Activated CD4-positive, alpha-beta T cell treated with anti-CD3 and anti-CD28 coated beads, Interleukin-2, amount 10 ng/mL, durations not matched to agents 24 days and 14 days (primary cell): ENCODE results near the gene SOS2. TPM values are rescaled to one million over a fixed set of nuclear protein-coding genes. Genes with fewer than 3 reads are reported as not detected.

Source experiments
- DNase-seq: peaks from one replicate; pipeline ENCODE4 v3.0.0; 2022
- H3K27ac Mint-ChIP-seq: one replicate; pipeline ENCODE4 v1.8.0; 2022; ENCODE audit warnings: mild to moderate bottlenecking, mixed read lengths
- H3K27me3 Mint-ChIP-seq: one replicate; pipeline ENCODE4 v1.8.0; 2022; ENCODE audit warnings: mixed read lengths
- H3K36me3 Mint-ChIP-seq: one replicate; pipeline ENCODE4 v1.8.0; 2022; ENCODE audit warnings: low read depth, mild to moderate bottlenecking, mixed read lengths
- H3K4me1 Mint-ChIP-seq: one replicate; pipeline ENCODE4 v1.8.0; 2021; ENCODE audit warnings: mixed read lengths
- H3K4me3 Mint-ChIP-seq: one replicate; pipeline ENCODE4 v1.8.0; 2022; ENCODE audit warnings: mild to moderate bottlenecking, moderate library complexity, mixed read lengths
- H3K9me3 Mint-ChIP-seq: one replicate; pipeline ENCODE4 v1.8.0; 2021; ENCODE audit warnings: mixed read lengths
- intact Hi-C: fragments of 100-400 bp; cut with micrococcal nuclease; formaldehyde crosslinking; loops from one replicate; pipeline ENCODE4 v1.15.1; 2023
- total RNA-seq: library from RNA; stranded (reverse); gene quantifications from 2 replicates; pipeline ENCODE4 v1.2.3, GENCODE V29; 2022

SOS2 gene
- 17.7 and 17.8 TPM in 2 replicates for total RNA-seq

- Mint-ChIP-seq H3K27ac (peak within 1 kb of the TSS; percentile 90), H3K36me3 (peaks cover 24% of the 10 kb centered on the region), H3K27me3 (no peaks in the 10 kb centered on the region), H3K4me3 (peak within 1 kb of the TSS; percentile 92), H3K4me1 (peaks cover 37% of the 10 kb centered on the region), H3K9me3 (peaks cover 8% of the 10 kb centered on the region)
- intact Hi-C loops = loop anchor here (1.0 to 5.0 kb wide), 12 partner anchors 81 to 645 kb away; partner anchors contain the start of genes ARF6, DMAC2L, KLHDC2 and L2HGDH
- peak; percentile 95 for DNase-seq
These were observed at the start of gene SOS2 for GRCh38 chr14:50231475-50232275. Gene SOS2 (minus strand): TSS chr14:50231578. CDS start chr14:50231283, 295 bp downstream.

GRCh38 chr14:50272498-50272897 is 41.1 kb upstream of the SOS2 start:
- intact Hi-C loops = no loop called here
- Mint-ChIP-seq H3K9me3 (no peaks in the 10 kb centered on the region), H3K36me3 (peaks cover 12% of the 10 kb centered on the region), H3K4me1 (no peaks in the 10 kb centered on the region), H3K27me3 (no peaks in the 10 kb centered on the region), H3K4me3 (no peak overlapping the region), H3K27ac (no peak overlapping the region)
- no peak for DNase-seq

GRCh38 chr14:50270932-50271331 is 39.6 kb upstream of the SOS2 start:
- Mint-ChIP-seq H3K36me3 (peaks cover 6% of the 10 kb centered on the region), H3K27ac (no peak overlapping the region), H3K4me3 (no peak overlapping the region), H3K4me1 (no peaks in the 10 kb centered on the region), H3K9me3 (no peaks in the 10 kb centered on the region), H3K27me3 (no peaks in the 10 kb centered on the region)
- no peak for DNase-seq
- intact Hi-C loops = no loop called here

- no peak overlapping the region for H3K27ac Mint-ChIP-seq
- H3K27me3 Mint-ChIP-seq = no peaks in the 10 kb centered on the region
- no peaks in the 10 kb centered on the region for H3K9me3 Mint-ChIP-seq
- H3K36me3 Mint-ChIP-seq = peaks cover 14% of the 10 kb centered on the region
- intact Hi-C loops = no loop called here
- no peak for DNase-seq
- H3K4me1 Mint-ChIP-seq = peaks cover 2% of the 10 kb centered on the region
- no peak overlapping the region for H3K4me3 Mint-ChIP-seq
These were observed 33.7 kb upstream of the SOS2 start for GRCh38 chr14:50265029-50265428.

GRCh38 chr14:50263321-50263720 is 31.9 kb upstream of the SOS2 start:
- Mint-ChIP-seq H3K27ac (no peak overlapping the region), H3K4me1 (peaks cover 2% of the 10 kb centered on the region), H3K27me3 (no peaks in the 10 kb centered on the region), H3K4me3 (no peak overlapping the region), H3K36me3 (peaks cover 10% of the 10 kb centered on the region), H3K9me3 (no peaks in the 10 kb centered on the region)
- intact Hi-C loops = no loop called here
- DNase-seq = no peak

GRCh38 chr14:50262865-50263264 is 31.5 kb upstream of the SOS2 start:
- no peak overlapping the region for H3K27ac Mint-ChIP-seq
- intact Hi-C loops = no loop called here
- H3K4me1 Mint-ChIP-seq = peaks cover 2% of the 10 kb centered on the region
- no peak overlapping the region for H3K4me3 Mint-ChIP-seq
- DNase-seq = no peak
- no peaks in the 10 kb centered on the region for H3K27me3 Mint-ChIP-seq
- H3K36me3 Mint-ChIP-seq = peaks cover 8% of the 10 kb centered on the region
- H3K9me3 Mint-ChIP-seq = no peaks in the 10 kb centered on the region

- intact Hi-C loops = no loop called here
- H3K36me3 Mint-ChIP-seq = peaks cover 7% of the 10 kb centered on the region
- peaks cover 4% of the 10 kb centered on the region for H3K4me1 Mint-ChIP-seq
- peak; percentile 77 for DNase-seq
- H3K27me3 Mint-ChIP-seq = no peaks in the 10 kb centered on the region
- H3K4me3 Mint-ChIP-seq = no peak overlapping the region
- no peaks in the 10 kb centered on the region for H3K9me3 Mint-ChIP-seq
- H3K27ac Mint-ChIP-seq = peak overlapping the region; percentile 56
These were observed 29.1 kb upstream of the SOS2 start for GRCh38 chr14:50260511-50260910.

- Mint-ChIP-seq H3K27me3 (no peaks in the 10 kb centered on the region), H3K4me1 (peaks cover 4% of the 10 kb centered on the region), H3K36me3 (peaks cover 7% of the 10 kb centered on the region), H3K4me3 (no peak overlapping the region), H3K9me3 (no peaks in the 10 kb centered on the region), H3K27ac (no peak overlapping the region)
- DNase-seq = no peak
- intact Hi-C loops = no loop called here
These were observed 28.7 kb upstream of the SOS2 start for GRCh38 chr14:50260072-50260471.

GRCh38 chr14:50257732-50258131 is 26.4 kb upstream of the SOS2 start:
- intact Hi-C loops = no loop called here
- Mint-ChIP-seq H3K27ac (no peak overlapping the region), H3K27me3 (no peaks in the 10 kb centered on the region), H3K36me3 (peaks cover 13% of the 10 kb centered on the region), H3K4me1 (peaks cover 4% of the 10 kb centered on the region), H3K4me3 (no peak overlapping the region), H3K9me3 (no peaks in the 10 kb centered on the region)
- DNase-seq = no peak

- H3K27me3 Mint-ChIP-seq = no peaks in the 10 kb centered on the region
- H3K9me3 Mint-ChIP-seq = no peaks in the 10 kb centered on the region
- peaks cover 2% of the 10 kb centered on the region for H3K4me1 Mint-ChIP-seq
- H3K36me3 Mint-ChIP-seq = peaks cover 26% of the 10 kb centered on the region
- no peak overlapping the region for H3K4me3 Mint-ChIP-seq
- DNase-seq = no peak
- H3K27ac Mint-ChIP-seq = no peak overlapping the region
- intact Hi-C loops = no loop called here
These were observed 22.9 kb upstream of the SOS2 start for GRCh38 chr14:50254248-50254647.

GRCh38 chr14:50249136-50249775 is 17.9 kb upstream of the SOS2 start:
- no peak for DNase-seq
- Mint-ChIP-seq H3K27ac (no peak overlapping the region), H3K4me3 (no peak overlapping the region), H3K27me3 (no peaks in the 10 kb centered on the region), H3K4me1 (no peaks in the 10 kb centered on the region), H3K36me3 (peaks cover 32% of the 10 kb centered on the region), H3K9me3 (no peaks in the 10 kb centered on the region)
- intact Hi-C loops = no loop called here

- intact Hi-C loops = no loop called here
- peaks cover 19% of the 10 kb centered on the region for H3K36me3 Mint-ChIP-seq
- no peak overlapping the region for H3K4me3 Mint-ChIP-seq
- no peaks in the 10 kb centered on the region for H3K9me3 Mint-ChIP-seq
- H3K4me1 Mint-ChIP-seq = no peaks in the 10 kb centered on the region
- no peaks in the 10 kb centered on the region for H3K27me3 Mint-ChIP-seq
- DNase-seq = no peak
- no peak overlapping the region for H3K27ac Mint-ChIP-seq
These were observed 15.9 kb upstream of the SOS2 start for GRCh38 chr14:50247245-50247644.

- no peak overlapping the region for H3K4me3 Mint-ChIP-seq
- no peaks in the 10 kb centered on the region for H3K27me3 Mint-ChIP-seq
- no peaks in the 10 kb centered on the region for H3K9me3 Mint-ChIP-seq
- H3K27ac Mint-ChIP-seq = no peak overlapping the region
- H3K36me3 Mint-ChIP-seq = peaks cover 6% of the 10 kb centered on the region
- H3K4me1 Mint-ChIP-seq = no peaks in the 10 kb centered on the region
- no peak for DNase-seq
- intact Hi-C loops = no loop called here
These were observed 11.4 kb upstream of the SOS2 start for GRCh38 chr14:50242566-50243310.

- Mint-ChIP-seq H3K4me3 (no peak overlapping the region), H3K9me3 (peaks cover 5% of the 10 kb centered on the region), H3K4me1 (peaks cover 2% of the 10 kb centered on the region), H3K27me3 (no peaks in the 10 kb centered on the region), H3K27ac (no peak overlapping the region), H3K36me3 (peaks cover 11% of the 10 kb centered on the region)
- intact Hi-C loops = no loop called here
- DNase-seq = no peak
These were observed 10.7 kb upstream of the SOS2 start for GRCh38 chr14:50242096-50242495.
